ENCODE measurements around the gene NACC2.

Gene NACC2, protein sequence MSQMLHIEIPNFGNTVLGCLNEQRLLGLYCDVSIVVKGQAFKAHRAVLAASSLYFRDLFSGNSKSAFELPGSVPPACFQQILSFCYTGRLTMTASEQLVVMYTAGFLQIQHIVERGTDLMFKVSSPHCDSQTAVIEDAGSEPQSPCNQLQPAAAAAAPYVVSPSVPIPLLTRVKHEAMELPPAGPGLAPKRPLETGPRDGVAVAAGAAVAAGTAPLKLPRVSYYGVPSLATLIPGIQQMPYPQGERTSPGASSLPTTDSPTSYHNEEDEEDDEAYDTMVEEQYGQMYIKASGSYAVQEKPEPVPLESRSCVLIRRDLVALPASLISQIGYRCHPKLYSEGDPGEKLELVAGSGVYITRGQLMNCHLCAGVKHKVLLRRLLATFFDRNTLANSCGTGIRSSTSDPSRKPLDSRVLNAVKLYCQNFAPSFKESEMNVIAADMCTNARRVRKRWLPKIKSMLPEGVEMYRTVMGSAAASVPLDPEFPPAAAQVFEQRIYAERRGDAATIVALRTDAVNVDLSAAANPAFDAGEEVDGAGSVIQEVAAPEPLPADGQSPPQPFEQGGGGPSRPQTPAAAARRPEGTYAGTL

GRCh38 chr9:136095070-136096058 lies at the start of gene NACC2:
TSS of gene NACC2 (minus strand) at chr9:136095289. CDS start at chr9:136050521, 44,768 bp downstream.
- DNase-seq, result no peak

GRCh38 chr9:136144450-136144849 lies 49.4 kb upstream of the NACC2 start:
- no peak for DNase-seq

DNA sequence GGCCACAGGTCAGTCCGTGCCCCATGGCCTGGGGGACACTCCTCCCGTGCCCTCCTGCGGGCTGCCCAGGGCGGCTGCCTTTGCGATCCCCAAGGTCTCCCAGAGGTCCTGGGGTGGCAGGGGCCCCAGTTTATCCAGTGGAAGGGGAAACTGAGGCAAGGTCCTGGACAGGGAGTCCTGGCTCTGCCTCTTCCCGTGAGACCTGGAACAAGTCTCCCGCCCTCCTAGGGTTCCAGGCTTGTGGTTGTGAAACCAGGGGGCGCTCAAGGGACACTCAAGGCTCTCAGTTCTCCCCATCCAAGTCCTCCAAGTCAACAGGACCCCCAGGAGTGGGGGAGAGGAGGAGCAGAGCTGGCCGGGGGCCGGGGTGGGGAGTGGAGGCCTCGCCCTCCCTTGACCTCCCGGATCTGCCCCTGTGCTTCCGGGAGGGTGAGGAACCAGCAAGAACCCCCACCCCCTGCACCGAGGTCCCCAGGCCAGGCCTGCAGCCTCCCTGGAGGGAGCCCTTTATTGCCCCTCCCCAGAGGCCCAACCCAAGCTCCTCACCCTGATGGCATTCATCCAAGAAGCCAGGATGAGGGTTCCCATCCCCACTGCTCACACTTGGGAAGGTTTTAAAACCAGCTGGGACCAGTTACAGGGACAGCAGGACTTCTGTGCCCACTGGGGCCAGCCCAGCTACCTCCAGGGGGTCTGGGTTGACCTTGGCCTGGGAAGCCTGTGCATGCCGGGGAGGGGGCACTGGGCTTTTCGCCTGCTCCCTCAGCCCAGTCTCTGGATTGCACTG lies 48.3 kb upstream of the NACC2 start:
- DNase-seq, result no peak

GRCh38 chr9:136142859-136143214 lies 47.7 kb upstream of the NACC2 start:
- DNase-seq, result no peak

- DNase-seq, result no peak
These were observed 47.3 kb upstream of the NACC2 start for GRCh38 chr9:136142414-136142796.

GRCh38 chr9:136141682-136142413 lies 46.8 kb upstream of the NACC2 start:
- DNase-seq, result no peak

DNA sequence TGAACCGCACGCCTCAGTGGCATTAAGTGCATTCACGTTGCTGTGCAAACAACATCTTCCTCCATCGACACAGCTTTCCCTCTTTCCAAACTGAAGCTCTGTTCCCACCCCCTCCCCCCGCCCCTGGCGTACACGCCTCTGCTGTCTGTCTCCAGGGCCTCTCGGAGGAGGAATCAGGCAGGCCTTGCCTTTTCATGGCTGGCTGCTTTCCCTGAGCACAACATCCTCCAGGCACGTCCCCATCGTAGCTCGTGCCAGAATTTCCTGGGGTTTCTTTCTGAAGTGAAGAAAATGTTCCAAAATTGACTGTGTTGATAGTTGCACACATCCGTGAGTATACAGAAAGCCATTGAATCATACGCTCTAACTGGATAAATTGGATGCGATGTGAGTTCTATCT lies 45.9 kb upstream of the NACC2 start:
- DNase-seq, result no peak

GRCh38 chr9:136140046-136140445 lies 45.0 kb upstream of the NACC2 start:
- DNase-seq, result no peak

- DNase-seq, result peak; percentile 12
These were observed 43.5 kb upstream of the NACC2 start for GRCh38 chr9:136138566-136138965.

- no peak for DNase-seq
These were observed 42.5 kb upstream of the NACC2 start for GRCh38 chr9:136137321-136138265.

DNA sequence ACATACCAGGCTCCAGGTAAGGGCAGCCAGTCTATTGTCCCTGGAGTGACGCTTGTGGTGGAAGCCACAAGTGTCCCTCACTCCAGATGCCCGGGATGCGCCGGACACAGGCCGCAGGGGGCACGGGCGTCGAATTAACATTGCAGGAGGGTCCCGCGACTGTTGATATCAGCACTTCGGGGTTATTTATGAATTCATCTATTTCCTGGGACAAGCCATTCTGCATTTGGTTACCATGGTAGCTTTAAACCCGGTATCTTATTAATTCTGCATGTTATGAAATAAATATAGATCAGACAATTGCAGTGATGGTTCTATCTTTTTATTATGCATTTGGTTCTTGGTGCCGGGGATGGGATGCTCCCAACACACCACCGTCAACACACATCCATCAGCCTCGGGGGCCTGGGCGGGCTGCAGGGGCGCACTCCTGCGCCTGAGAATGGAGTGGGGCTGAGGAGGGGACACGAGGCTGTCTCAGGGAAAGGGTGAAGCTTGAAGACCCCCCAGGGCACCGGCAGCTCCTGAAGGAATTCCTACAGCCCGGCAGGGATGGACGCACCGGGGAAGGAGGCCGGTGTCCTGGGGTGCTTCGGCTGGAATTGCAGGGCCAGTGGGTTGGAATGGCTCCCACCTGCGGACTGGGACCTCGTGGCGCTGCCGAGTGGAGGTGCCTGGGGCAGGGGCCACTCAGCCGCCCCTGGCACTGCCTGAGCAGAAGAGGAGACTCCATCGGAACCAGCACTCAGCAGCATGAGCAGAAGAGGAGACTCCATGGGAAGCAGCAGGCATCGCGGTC lies 41.2 kb upstream of the NACC2 start:
- no peak for DNase-seq

- DNase-seq, result no peak
These were observed 40.4 kb upstream of the NACC2 start for GRCh38 chr9:136135326-136136126.

- no peak for DNase-seq
These were observed 38.9 kb upstream of the NACC2 start for GRCh38 chr9:136133959-136134484.

DNA sequence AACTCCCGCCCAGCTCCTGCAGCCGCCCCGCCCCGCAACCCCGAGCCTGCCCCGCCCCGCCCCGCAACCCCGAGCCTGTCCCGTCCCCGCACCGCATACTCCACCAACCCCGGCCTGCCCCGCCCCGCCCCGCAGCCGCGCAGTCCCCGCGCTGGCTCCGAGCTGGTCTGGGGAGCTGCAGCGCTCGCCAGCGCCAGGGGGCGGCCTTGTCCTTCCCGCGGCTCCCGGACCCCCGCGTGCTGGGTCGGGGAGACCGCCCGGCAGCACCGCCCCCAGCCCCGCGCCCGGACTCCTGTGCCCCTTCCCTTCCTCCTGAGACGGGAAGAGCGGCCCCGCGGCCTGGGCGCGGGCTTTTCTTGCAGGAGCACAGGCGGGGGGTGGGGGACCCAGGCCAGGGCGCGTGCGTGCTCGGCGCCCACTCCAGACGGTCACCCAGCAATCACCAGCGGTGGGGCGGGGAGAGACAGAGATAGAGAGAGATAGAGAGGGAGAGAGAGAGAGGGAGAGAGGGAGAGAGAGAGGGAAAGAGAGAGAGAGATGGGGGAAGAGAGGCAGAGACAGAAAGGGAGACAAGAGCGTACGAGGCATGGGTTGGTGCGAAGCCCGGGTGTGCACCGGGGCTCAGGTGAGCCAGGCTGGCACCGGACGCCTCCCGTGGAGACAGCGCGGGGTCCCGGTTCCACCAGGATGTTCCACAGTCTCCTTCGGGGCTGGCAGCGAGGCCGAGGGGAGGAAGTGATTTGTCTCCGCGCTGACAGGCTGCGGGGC lies 38.3 kb upstream of the NACC2 start:
- DNase-seq, result peak; percentile 39

DNA sequence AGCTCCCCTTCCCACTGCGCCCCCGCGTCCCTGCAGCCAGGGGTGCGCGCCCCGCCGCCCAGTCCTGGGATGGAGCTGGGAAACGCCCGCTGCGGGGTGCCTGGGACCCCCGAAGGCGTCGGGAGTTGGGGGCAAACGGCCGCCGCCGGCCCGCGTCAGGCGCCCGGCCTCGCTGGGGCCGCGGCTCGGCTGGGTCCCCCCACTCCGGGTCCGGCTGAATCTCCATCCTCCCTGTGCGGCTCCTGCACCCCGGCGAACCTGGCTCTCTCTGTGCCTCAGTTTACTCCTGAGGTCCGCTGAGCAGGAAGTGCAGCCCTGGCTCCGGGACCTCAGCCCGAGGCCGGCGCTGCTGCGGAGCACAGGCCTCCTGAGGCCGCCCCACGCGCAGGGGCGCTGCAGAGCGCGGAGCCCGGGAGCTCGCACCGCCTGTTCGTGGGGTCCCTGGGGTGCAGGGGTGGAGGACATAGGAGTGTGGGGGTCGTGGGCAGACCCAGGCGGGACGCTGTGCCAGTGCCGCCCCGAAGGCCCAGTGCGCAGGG lies 37.5 kb upstream of the NACC2 start:
- DNase-seq, result no peak

DNA sequence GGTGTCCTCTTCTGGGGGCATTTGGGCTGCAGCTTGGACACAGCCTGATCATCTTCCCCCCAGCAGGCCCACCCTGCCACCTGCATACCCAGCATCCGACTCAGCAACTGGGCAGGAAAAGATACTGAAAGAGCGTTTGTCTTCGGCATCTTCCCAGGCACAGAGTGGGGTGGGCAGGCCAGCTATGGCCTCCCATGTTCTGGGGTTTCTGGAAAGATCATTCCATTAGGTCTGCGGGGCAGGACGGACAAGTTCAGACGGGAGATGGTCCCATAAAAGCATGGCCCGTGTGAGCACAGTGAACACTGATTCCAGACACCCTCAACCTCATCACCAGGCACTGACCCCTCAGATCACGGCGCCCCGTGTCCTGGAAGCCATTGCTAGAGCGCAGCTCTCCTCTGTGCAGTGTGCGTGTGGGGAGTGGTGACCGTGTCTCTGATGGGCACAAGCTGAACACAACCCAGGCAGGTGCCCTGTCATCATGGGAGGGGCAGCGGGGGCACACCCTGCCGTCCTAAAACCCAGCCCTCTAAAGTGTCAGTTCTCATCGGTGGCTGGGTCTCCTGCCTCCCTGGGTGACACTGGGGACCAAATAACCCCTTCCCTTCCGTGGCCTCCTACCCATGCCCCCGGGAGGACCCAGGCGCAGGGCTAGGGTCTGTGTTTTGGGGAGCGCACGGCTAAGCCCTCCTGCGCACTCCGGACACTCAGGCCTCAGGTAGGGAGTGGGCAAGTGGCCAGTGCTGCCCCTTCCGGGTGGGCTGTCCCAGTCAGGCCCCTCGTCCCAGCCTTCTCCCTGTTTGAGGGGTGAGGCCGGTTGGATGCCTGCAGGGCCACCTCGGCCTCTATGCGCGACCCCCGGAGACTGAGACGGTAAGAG lies 36.8 kb upstream of the NACC2 start:
- DNase-seq, result no peak

DNA sequence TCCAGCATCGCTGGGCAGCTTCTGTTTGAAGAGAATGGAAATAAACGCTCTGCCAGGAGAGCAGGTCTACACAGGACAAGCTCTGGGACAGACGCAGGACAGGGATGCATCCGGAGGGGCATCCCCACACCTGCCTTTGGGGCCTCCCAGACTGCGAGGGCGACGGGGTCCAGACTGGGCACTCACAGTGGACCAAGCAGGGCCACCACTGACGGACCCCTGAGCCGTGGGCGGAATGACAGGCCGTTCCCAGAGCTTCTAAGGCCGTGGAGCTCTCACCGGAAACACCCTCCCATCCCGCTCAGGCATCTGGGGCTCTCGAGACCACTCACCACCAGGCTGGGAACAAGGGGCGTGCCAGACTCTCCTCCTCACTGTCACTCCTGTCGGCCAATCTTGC lies 34.1 kb upstream of the NACC2 start:
- no peak for DNase-seq

All from NCI-H1105 treated with DMSO at 0.1 percent for 48 hours (cell line).